Activated naive CD8-positive, alpha-beta T cell treated with anti-CD3 and anti-CD28 coated beads for 36 hours (primary cell): ENCODE data around the gene LEMD2. TPM values are rescaled to one million over a fixed set of nuclear protein-coding genes. Genes with fewer than 3 reads are reported as not detected.
A peak's percentile ranks its signal among the peaks of the same experiment; 100 is the strongest.

Source experiments
- DNase-seq: peaks from one replicate; pipeline ENCODE4 v3.0.0; 2021
- H3K27ac Mint-ChIP-seq: one replicate; pipeline ENCODE4 v1.8.0; 2022; ENCODE audit warnings: mild to moderate bottlenecking, moderate library complexity, mixed read lengths
- H3K27me3 Mint-ChIP-seq: one replicate; pipeline ENCODE4 v1.8.0; 2022; ENCODE audit warnings: mild to moderate bottlenecking, mixed read lengths
- H3K36me3 Mint-ChIP-seq: one replicate; pipeline ENCODE4 v1.8.0; 2021; ENCODE audit warnings: mild to moderate bottlenecking, mixed read lengths
- H3K4me1 Mint-ChIP-seq: one replicate; pipeline ENCODE4 v1.8.0; 2021; ENCODE audit warnings: mixed read lengths
- H3K4me3 Mint-ChIP-seq: one replicate; pipeline ENCODE4 v1.8.0; 2022; ENCODE audit warnings: mild to moderate bottlenecking, moderate library complexity, mixed read lengths
- H3K9me3 Mint-ChIP-seq: one replicate; pipeline ENCODE4 v1.8.0; 2022; ENCODE audit warnings: mixed read lengths
- total RNA-seq, 2 experiments: library from RNA; stranded (reverse); gene quantifications; one replicate each; pipeline ENCODE4 v1.2.3, GENCODE V29; 2021

The LEMD2 gene
- total RNA-seq, 2 experiments from 2014 or later = 33.1 to 38.8 TPM

DNA sequence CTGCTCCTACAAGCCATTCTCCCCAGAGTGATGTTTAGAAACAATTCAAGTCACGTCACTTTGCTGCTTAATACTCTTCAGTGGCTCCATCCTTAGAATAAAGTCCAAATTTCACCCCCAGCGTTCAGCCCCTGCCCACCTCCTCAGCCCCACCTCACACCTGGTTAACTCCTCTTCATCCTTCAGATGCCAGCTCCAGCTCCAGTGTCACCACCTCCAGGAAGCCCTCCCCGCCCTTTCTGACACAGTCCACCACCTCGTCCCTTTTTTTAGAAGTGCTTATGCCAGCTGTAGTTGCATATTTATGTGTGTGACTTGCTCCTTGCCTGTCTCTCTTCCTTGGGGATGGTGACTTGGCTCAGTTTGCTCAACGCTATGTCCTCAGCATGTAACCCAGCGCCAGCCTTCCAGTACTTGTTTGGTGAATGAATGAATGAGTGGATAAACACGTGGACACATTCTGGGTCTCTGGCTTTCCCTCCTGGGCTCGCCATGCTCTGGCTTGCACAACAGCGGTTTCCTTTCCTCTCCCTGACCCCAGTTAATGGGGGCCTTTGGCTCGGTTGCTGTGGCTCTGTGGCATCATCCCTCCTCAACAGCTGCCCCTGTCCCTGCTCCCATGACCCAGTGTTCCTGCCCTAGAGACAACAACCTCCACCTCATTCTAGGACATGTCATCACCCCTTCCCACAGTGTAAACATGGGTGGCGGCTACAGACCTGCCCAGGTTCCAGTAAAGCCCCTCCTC, 38.5 kb downstream of the LEMD2 start:
- no peaks in the 10 kb centered on the region for H3K9me3 Mint-ChIP-seq
- no peak overlapping the region for H3K27ac Mint-ChIP-seq
- H3K4me3 Mint-ChIP-seq = no peak overlapping the region
- H3K27me3 Mint-ChIP-seq = no peaks in the 10 kb centered on the region
- no peak for DNase-seq
- no peaks in the 10 kb centered on the region for H3K4me1 Mint-ChIP-seq
- no peaks in the 10 kb centered on the region for H3K36me3 Mint-ChIP-seq

- H3K27ac Mint-ChIP-seq = no peak overlapping the region
- no peaks in the 10 kb centered on the region for H3K4me1 Mint-ChIP-seq
- H3K4me3 Mint-ChIP-seq = no peak overlapping the region
Measured at GRCh38 chr6:33749401-33749800, 39.5 kb downstream of the LEMD2 start.

DNA sequence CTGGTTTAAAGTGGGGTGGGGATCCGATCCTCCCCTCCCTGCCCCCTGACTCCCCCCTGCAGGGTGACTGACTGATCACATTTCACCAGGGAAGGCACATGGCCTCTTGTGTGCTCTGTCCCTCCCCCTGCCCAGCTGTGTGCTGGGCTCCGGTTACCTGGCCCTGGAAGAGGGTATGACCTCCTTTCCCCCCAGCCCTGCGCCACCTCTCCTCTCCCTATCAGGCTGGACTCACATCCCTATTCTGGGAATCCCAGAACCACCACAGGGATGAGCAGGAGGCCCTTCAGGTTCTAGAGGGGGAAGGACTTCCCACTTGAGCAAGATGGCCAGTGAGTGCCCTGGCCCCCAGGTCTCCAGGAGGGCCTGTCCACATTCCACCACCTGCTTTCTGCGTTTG, 40.1 kb downstream of the LEMD2 start:
- Mint-ChIP-seq H3K36me3 (no peaks in the 10 kb centered on the region), H3K27me3 (peaks cover 4% of the 10 kb centered on the region), H3K27ac (no peak overlapping the region), H3K4me1 (no peaks in the 10 kb centered on the region), H3K4me3 (no peak overlapping the region), H3K9me3 (no peaks in the 10 kb centered on the region)
- no peak for DNase-seq

More at GRCh38 chr6:33749401-33749800, 39.5 kb downstream of the LEMD2 start:
- Mint-ChIP-seq H3K36me3 (no peaks in the 10 kb centered on the region), H3K27me3 (no peaks in the 10 kb centered on the region), H3K9me3 (no peaks in the 10 kb centered on the region)
- no peak for DNase-seq

DNA sequence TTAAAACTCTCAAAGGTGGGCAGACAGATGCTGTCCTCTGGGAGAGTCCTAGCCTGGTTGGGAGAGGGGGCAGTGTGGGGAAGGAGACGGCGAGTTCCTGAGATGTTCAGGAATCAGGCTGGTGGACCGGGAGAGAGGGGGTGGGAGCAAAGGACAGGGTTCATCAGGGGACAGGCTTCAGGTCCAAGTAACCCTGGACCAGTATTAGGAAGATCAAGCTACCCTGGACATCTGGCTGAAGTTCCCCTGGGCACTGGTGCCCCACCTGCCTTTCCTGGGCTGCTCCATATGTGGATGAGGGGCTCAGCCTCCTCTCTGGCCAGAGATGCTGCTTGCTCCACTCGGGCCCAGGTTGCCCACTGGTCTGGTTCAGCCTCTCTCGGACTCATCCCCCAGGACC, 41.1 kb downstream of the LEMD2 start:
- H3K9me3 Mint-ChIP-seq = no peaks in the 10 kb centered on the region
- no peaks in the 10 kb centered on the region for H3K4me1 Mint-ChIP-seq
- H3K27me3 Mint-ChIP-seq = peaks cover 6% of the 10 kb centered on the region
- no peak overlapping the region for H3K27ac Mint-ChIP-seq
- no peak overlapping the region for H3K4me3 Mint-ChIP-seq
- no peaks in the 10 kb centered on the region for H3K36me3 Mint-ChIP-seq
- no peak for DNase-seq

- peaks cover 10% of the 10 kb centered on the region for H3K27me3 Mint-ChIP-seq
- no peak within 1 kb of the TSS for H3K4me3 Mint-ChIP-seq
- no peaks in the 10 kb centered on the region for H3K9me3 Mint-ChIP-seq
- DNase-seq = no peak
- no peaks in the 10 kb centered on the region for H3K36me3 Mint-ChIP-seq
- no peaks in the 10 kb centered on the region for H3K4me1 Mint-ChIP-seq
- H3K27ac Mint-ChIP-seq = no peak within 1 kb of the TSS
Measured at GRCh38 chr6:33746651-33747100, 42.3 kb downstream of the LEMD2 start, which contains the start of gene IP6K3. Gene IP6K3, minus strand, starts transcription at chr6:33746905. Its CDS starts 11,429 bp downstream, at chr6:33735476.

DNA sequence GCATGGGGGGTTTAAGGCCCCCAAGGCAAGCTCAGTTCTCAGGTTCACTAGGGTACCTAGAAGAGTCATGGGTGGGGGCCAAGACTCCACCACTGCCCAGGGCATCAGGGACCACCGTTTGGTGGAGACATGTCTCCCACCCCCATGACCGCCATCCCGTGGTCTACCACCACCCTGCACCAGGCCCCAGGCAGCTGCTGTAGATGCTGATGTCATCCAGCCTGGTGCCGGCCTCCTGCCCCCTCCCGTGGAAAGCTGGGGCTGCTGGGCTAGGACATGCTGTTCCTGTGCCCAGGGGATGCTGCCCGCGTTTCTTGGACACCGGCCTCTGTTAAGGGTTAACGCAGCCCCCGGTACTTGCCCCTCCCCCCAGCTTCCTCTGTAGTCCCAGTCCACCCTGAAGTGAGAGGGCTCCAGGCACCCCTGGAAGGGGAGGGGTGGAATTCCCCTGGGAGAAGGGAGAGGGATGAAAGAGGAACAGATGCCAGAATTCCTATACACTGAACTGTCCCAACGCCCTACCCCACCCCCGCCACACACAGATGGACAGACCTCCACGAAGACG, 42.8 kb downstream of the LEMD2 start:
- Mint-ChIP-seq H3K4me1 (no peaks in the 10 kb centered on the region), H3K9me3 (no peaks in the 10 kb centered on the region), H3K36me3 (no peaks in the 10 kb centered on the region), H3K27me3 (peaks cover 10% of the 10 kb centered on the region), H3K4me3 (no peak overlapping the region), H3K27ac (no peak overlapping the region)
- no peak for DNase-seq

GRCh38 chr6:33745548-33745947, 43.4 kb downstream of the LEMD2 start:
- H3K27me3 Mint-ChIP-seq = peaks cover 10% of the 10 kb centered on the region
- DNase-seq = no peak
- no peak overlapping the region for H3K27ac Mint-ChIP-seq
- no peaks in the 10 kb centered on the region for H3K4me1 Mint-ChIP-seq
- H3K4me3 Mint-ChIP-seq = no peak overlapping the region
- H3K36me3 Mint-ChIP-seq = no peaks in the 10 kb centered on the region
- H3K9me3 Mint-ChIP-seq = no peaks in the 10 kb centered on the region

- H3K27me3 Mint-ChIP-seq = peaks cover 10% of the 10 kb centered on the region
Measured at GRCh38 chr6:33744895-33745546, 43.9 kb downstream of the LEMD2 start.

DNA sequence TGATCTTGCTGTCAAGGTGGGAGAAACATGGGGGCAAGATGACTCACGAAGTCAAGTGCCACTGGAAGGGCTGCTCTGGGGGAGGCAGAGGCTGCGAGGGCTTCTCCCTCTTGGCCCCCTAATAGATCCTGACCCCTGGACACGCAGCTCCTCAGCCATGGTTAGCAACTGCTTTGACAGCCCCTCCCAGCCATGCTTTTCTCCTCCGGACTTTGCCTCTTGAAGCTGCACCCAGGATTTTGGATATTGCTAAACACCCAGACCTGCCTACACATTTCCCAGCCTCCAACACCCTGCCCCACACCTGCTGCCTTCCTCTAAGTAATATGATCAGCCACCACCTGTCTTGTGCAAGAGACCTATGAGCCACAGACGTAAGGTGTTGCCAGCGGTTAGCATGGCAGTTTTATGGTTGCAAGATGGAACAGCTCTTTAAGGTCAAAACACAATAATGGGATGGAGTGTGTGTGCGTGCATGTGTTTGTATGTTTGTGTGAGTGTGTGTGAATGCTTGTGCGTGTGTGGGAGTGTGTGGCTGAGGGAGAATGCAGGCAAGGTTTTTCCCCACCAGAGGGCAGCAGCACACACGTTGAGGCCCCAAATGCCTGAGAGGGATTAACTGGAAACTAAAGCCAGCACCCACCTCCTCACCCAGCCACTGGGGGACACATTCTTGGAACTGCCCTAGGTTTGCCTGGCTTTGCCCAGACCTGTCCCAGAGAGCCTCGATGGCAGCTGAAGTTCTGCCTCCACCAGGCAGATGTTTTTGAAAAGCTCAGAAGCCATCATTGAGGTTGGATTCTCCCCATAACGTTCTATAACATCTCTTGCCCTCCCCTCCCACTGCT, 44.7 kb downstream of the LEMD2 start:
- no peaks in the 10 kb centered on the region for H3K36me3 Mint-ChIP-seq
- H3K9me3 Mint-ChIP-seq = no peaks in the 10 kb centered on the region
- H3K27ac Mint-ChIP-seq = no peak overlapping the region
- H3K27me3 Mint-ChIP-seq = peaks cover 10% of the 10 kb centered on the region
- no peak overlapping the region for H3K4me3 Mint-ChIP-seq
- no peaks in the 10 kb centered on the region for H3K4me1 Mint-ChIP-seq
- peak; percentile 64 for DNase-seq

More at GRCh38 chr6:33744895-33745546, 43.9 kb downstream of the LEMD2 start:
- Mint-ChIP-seq H3K36me3 (no peaks in the 10 kb centered on the region), H3K4me3 (no peak overlapping the region), H3K27ac (no peak overlapping the region), H3K9me3 (no peaks in the 10 kb centered on the region), H3K4me1 (no peaks in the 10 kb centered on the region)
- no peak for DNase-seq

GRCh38 chr6:33742837-33743236, 46.1 kb downstream of the LEMD2 start:
- no peak for DNase-seq
- H3K4me1 Mint-ChIP-seq = no peaks in the 10 kb centered on the region
- H3K27me3 Mint-ChIP-seq = peaks cover 10% of the 10 kb centered on the region
- H3K36me3 Mint-ChIP-seq = no peaks in the 10 kb centered on the region
- no peaks in the 10 kb centered on the region for H3K9me3 Mint-ChIP-seq
- no peak overlapping the region for H3K4me3 Mint-ChIP-seq
- no peak overlapping the region for H3K27ac Mint-ChIP-seq

DNA sequence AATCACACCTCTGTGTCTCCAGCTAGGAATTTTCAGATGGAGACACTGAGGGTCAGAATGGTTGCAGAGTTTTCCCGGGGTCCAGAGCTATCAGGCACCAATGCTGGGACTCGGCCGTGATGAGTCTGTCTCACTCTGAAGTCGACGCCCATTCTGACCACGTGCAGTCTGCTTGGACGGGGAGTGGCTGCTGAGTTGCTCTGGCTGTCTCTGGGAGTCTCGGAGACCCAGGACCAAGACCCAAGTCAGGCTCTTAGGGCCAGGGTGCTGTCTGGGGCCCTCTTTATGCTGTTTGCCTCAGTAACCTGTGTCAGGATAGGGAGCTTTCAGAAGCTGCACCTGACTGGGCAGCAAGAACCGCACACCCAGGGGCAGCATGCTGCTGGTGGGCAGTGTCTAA, 46.8 kb downstream of the LEMD2 start:
- no peak overlapping the region for H3K4me3 Mint-ChIP-seq

GRCh38 chr6:33740794-33741193, 48.1 kb downstream of the LEMD2 start:
- Mint-ChIP-seq H3K27ac (no peak overlapping the region), H3K27me3 (peaks cover 10% of the 10 kb centered on the region), H3K36me3 (no peaks in the 10 kb centered on the region), H3K9me3 (no peaks in the 10 kb centered on the region), H3K4me1 (no peaks in the 10 kb centered on the region), H3K4me3 (no peak overlapping the region)
- no peak for DNase-seq

More for the DNA sequence above, 46.8 kb downstream of the LEMD2 start:
- Mint-ChIP-seq H3K36me3 (no peaks in the 10 kb centered on the region), H3K9me3 (no peaks in the 10 kb centered on the region), H3K27ac (no peak overlapping the region), H3K4me1 (no peaks in the 10 kb centered on the region), H3K27me3 (peaks cover 10% of the 10 kb centered on the region)
- no peak for DNase-seq

GRCh38 chr6:33740204-33740608, 48.7 kb downstream of the LEMD2 start:
- H3K36me3 Mint-ChIP-seq = no peaks in the 10 kb centered on the region
- no peak overlapping the region for H3K4me3 Mint-ChIP-seq
- peaks cover 10% of the 10 kb centered on the region for H3K27me3 Mint-ChIP-seq
- no peak for DNase-seq
- no peaks in the 10 kb centered on the region for H3K4me1 Mint-ChIP-seq
- H3K9me3 Mint-ChIP-seq = no peaks in the 10 kb centered on the region
- no peak overlapping the region for H3K27ac Mint-ChIP-seq

- DNase-seq = no peak
- Mint-ChIP-seq H3K36me3 (no peaks in the 10 kb centered on the region), H3K4me3 (no peak overlapping the region), H3K4me1 (no peaks in the 10 kb centered on the region), H3K9me3 (no peaks in the 10 kb centered on the region), H3K27me3 (peaks cover 10% of the 10 kb centered on the region), H3K27ac (no peak overlapping the region)
Measured at GRCh38 chr6:33739571-33739970, 49.4 kb downstream of the LEMD2 start.

- Mint-ChIP-seq H3K9me3 (no peaks in the 10 kb centered on the region), H3K4me3 (no peak overlapping the region), H3K27me3 (peaks cover 5% of the 10 kb centered on the region), H3K27ac (no peak overlapping the region), H3K4me1 (no peaks in the 10 kb centered on the region), H3K36me3 (no peaks in the 10 kb centered on the region)
- DNase-seq = no peak
Measured at GRCh38 chr6:33738879-33739278, 50.1 kb downstream of the LEMD2 start.
